ENCODE data around the gene SYP. TPM values are rescaled to one million over a fixed set of nuclear protein-coding genes. Genes with fewer than 3 reads are reported as not detected.

SYP gene
- polyA plus RNA-seq, 1 of the 3 experiments (the other 2 are of a cell fraction): 0.76 TPM

- TF ChIP-seq, protein P1, sequence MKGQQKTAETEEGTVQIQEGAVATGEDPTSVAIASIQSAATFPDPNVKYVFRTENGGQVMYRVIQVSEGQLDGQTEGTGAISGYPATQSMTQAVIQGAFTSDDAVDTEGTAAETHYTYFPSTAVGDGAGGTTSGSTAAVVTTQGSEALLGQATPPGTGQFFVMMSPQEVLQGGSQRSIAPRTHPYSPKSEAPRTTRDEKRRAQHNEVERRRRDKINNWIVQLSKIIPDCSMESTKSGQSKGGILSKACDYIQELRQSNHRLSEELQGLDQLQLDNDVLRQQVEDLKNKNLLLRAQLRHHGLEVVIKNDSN (IDR thresholded peaks at IDR 0.05; ENCODE audit: borderline replicate concordance, low read depth): no peak
- TF ChIP-seq FOXJ3 (CRISPR knock-in tag; IDR thresholded peaks at IDR 0.05): no peak
- no peak for TF ChIP-seq RCOR1 (IDR thresholded peaks at IDR 0.05; ENCODE audit: low read length)
- TF ChIP-seq GABPA (IDR thresholded peaks at IDR 0.05; ENCODE audit: low read depth): no peak
- no peak for TF ChIP-seq SIN3A (IDR thresholded peaks at IDR 0.05; ENCODE audit: borderline replicate concordance, low read depth, low read length)
- TF ChIP-seq NFIC (IDR thresholded peaks at IDR 0.05; ENCODE audit: borderline replicate concordance): no peak
- TF ChIP-seq JUND (IDR thresholded peaks at IDR 0.05): no peak
- TF ChIP-seq, protein P2, sequence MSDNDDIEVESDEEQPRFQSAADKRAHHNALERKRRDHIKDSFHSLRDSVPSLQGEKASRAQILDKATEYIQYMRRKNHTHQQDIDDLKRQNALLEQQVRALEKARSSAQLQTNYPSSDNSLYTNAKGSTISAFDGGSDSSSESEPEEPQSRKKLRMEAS (IDR thresholded peaks at IDR 0.05; ENCODE audit: low read depth): no peak
- no peak for TF ChIP-seq RAD21 (IDR thresholded peaks at IDR 0.05; ENCODE audit: low read length)
These were observed 6.4 kb downstream of the SYP start (continued) for GRCh38 chrX:49193542-49193964.

- no peaks in the 10 kb centered on the region for H3K36me3 ChIP-seq (replicated peaks in 1 of 2; ENCODE audit: control insufficient read depth in 1 of 2, insufficient read depth in 2 of 2, low read length in 1 of 2)
- ChIA-PET POLR2A (interaction anchor here (1.0 kb wide), 1 partner anchor 89 kb away, joined by 3 read pairs; no protein-coding TSS in a partner anchor), CTCF (interaction anchor here (0.6 to 1.7 kb wide), 28 partner anchors 13 to 677 kb away, joined by 3 to 9 read pairs (median 3); no protein-coding TSS in a partner anchor)
- no peaks in the 10 kb centered on the region; a peak in 1 of 4 replicates for H3K4me1 ChIP-seq (ENCODE audit: control insufficient read depth in 1 of 2, insufficient read depth in 2 of 2, low read depth in 1 of 2, low read length in 1 of 2)
- no peaks in the 10 kb centered on the region for H3K9me3 ChIP-seq
- H3K27ac ChIP-seq (ENCODE audit: low read depth in 2 of 2, low read length in 1 of 2): no peak overlapping the region
- DNase-seq: no peak
- H3K27me3 ChIP-seq (ENCODE audit: insufficient read depth): peaks cover 9% of the 10 kb centered on the region; the same call in 1 of the 2 replicates
- H3K4me2 ChIP-seq: no peak overlapping the region
- no peak overlapping the region for H2AFZ ChIP-seq (ENCODE audit: low read depth)
- no peaks in the 10 kb centered on the region for H3F3A ChIP-seq (replicated peaks; ENCODE audit: insufficient read depth)
- H3K4me3 ChIP-seq (ENCODE audit: low read depth in 2 of 2, low read length in 1 of 2): no peak overlapping the region
- H4K20me1 ChIP-seq (ENCODE audit: insufficient read depth): no peaks in the 10 kb centered on the region
- H3K9ac ChIP-seq: no peak overlapping the region
- 62% methylated on average over 10 of the region's 10 CpGs for WGBS (ENCODE audit: low lambda C conversion rate)
- H3K79me2 ChIP-seq (ENCODE audit: insufficient read depth): no peaks in the 10 kb centered on the region
- TF ChIP-seq NFIC (IDR thresholded peaks at IDR 0.05; ENCODE audit: borderline replicate concordance) (no peak), RAD21 (IDR thresholded peaks at IDR 0.05; ENCODE audit: low read length) (peak; percentile 45; the same call in 1 of the 2 replicates), SMC3 (IDR thresholded peaks at IDR 0.05; ENCODE audit: low read depth, low read length) (peak; percentile 26; the same call in 1 of the 2 replicates)
- TF ChIP-seq, protein P3, sequence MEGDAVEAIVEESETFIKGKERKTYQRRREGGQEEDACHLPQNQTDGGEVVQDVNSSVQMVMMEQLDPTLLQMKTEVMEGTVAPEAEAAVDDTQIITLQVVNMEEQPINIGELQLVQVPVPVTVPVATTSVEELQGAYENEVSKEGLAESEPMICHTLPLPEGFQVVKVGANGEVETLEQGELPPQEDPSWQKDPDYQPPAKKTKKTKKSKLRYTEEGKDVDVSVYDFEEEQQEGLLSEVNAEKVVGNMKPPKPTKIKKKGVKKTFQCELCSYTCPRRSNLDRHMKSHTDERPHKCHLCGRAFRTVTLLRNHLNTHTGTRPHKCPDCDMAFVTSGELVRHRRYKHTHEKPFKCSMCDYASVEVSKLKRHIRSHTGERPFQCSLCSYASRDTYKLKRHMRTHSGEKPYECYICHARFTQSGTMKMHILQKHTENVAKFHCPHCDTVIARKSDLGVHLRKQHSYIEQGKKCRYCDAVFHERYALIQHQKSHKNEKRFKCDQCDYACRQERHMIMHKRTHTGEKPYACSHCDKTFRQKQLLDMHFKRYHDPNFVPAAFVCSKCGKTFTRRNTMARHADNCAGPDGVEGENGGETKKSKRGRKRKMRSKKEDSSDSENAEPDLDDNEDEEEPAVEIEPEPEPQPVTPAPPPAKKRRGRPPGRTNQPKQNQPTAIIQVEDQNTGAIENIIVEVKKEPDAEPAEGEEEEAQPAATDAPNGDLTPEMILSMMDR (IDR thresholded peaks at IDR 0.05): peak; percentile 75
- no peaks in the 10 kb centered on the region for H3K9me2 ChIP-seq
These were observed 7.2 kb downstream of the SYP start for GRCh38 chrX:49192722-49193328.

GRCh38 chrX:49191574-49192011, 8.4 kb downstream of the SYP start:
- Histone ChIP-seq H2AFZ (ENCODE audit: low read depth) (peak overlapping the region; percentile 54; the same call in 1 of the 2 replicates), H3F3A (replicated peaks; ENCODE audit: insufficient read depth) (no peaks in the 10 kb centered on the region), H3K27ac (ENCODE audit: low read depth in 2 of 2, low read length in 1 of 2) (peak overlapping the region; percentile 55 to 74; a peak in 3 of 4 replicates), H3K36me3 (replicated peaks in 1 of 2; ENCODE audit: control insufficient read depth in 1 of 2, insufficient read depth in 2 of 2, low read length in 1 of 2) (no peaks in the 10 kb centered on the region), H3K4me2 (peak overlapping the region; percentile 67), H3K9ac (peak overlapping the region; percentile 69), H3K79me2 (ENCODE audit: insufficient read depth) (no peaks in the 10 kb centered on the region), H4K20me1 (ENCODE audit: insufficient read depth) (no peaks in the 10 kb centered on the region), H3K27me3 (ENCODE audit: insufficient read depth) (peaks cover 9% of the 10 kb centered on the region; the same call in 1 of the 2 replicates), H3K4me3 (ENCODE audit: low read depth in 2 of 2, low read length in 1 of 2) (peak overlapping the region; percentile 61 to 65), H3K9me3 (no peaks in the 10 kb centered on the region), H3K4me1 (ENCODE audit: control insufficient read depth in 1 of 2, insufficient read depth in 2 of 2, low read depth in 1 of 2, low read length in 1 of 2) (no peaks in the 10 kb centered on the region; a peak in 1 of 4 replicates), H3K9me2 (no peaks in the 10 kb centered on the region)
- CTCF ChIA-PET: interaction anchor here (1.0 to 1.7 kb wide), 3 partner anchors 18 to 58 kb away, joined by 3 to 9 read pairs (median 3); no protein-coding TSS in a partner anchor
- no peak for TF ChIP-seq USF2 (IDR thresholded peaks at IDR 0.05; ENCODE audit: borderline replicate concordance, low read depth, low read length)
- no peak for TF ChIP-seq MXI1 (IDR thresholded peaks at IDR 0.05; ENCODE audit: low read depth, low read length)
- no peak for TF ChIP-seq NRF1 (IDR thresholded peaks at IDR 0.05; ENCODE audit: low read depth, low read length)
- TF ChIP-seq RFX5 (IDR thresholded peaks at IDR 0.05; ENCODE audit: low read length): no peak
- no peak for TF ChIP-seq FOXM1 (IDR thresholded peaks at IDR 0.05; ENCODE audit: low read depth)
- TF ChIP-seq, protein P3 (IDR thresholded peaks at IDR 0.05): no peak
- POLR2A ChIA-PET: interaction anchor here (0.7 kb wide), 1 partner anchor 720 kb away, joined by 3 read pairs; no protein-coding TSS in a partner anchor
- no peak for DNase-seq
- 6% methylated on average over 13 of the region's 34 CpGs for WGBS (ENCODE audit: low lambda C conversion rate)

Data from SK-N-SH (cell line).